ENCODE measurements around the gene NAT8.
"Not testable (repeated sequence)": the region's sequence is repeated elsewhere in the genome, so short reads cannot be mapped to it uniquely, and the experiment has no call there.

The NAT8 gene

GRCh38 chr2:73636977-73637376 is 5.2 kb downstream of the NAT8 start:
- not testable (repeated sequence) for DNase-seq (ENCODE audit: low spot score)

DNA sequence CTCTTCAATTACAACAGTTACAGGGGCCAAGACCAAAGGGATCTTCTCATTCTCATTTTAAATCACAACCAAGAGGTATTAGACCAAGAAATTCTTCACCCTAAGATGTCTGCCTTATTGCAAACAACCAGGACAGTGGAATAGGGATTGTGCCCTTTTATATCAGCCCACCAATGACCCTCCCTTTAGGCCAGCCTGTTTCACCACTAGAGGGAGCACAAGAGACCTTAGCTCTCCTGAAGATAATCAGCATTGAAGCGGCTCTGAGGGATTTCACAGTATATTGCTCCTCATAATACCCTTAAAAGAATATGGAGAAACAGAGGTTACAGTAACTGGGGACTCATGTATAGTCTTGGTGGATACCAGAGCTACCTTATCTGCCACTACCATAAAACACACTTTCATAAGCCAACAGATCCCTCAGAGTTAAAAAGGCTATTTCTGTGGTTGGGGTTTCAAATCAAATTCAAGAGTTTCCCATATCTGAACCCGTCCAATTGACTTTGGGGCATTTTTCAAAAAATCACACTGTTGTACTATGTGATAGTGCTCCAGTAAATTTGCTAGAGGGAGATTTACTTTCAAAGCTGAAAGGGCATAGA is 11.5 kb downstream of the NAT8 start:
- not testable (repeated sequence) for DNase-seq (ENCODE audit: low spot score)

DNA sequence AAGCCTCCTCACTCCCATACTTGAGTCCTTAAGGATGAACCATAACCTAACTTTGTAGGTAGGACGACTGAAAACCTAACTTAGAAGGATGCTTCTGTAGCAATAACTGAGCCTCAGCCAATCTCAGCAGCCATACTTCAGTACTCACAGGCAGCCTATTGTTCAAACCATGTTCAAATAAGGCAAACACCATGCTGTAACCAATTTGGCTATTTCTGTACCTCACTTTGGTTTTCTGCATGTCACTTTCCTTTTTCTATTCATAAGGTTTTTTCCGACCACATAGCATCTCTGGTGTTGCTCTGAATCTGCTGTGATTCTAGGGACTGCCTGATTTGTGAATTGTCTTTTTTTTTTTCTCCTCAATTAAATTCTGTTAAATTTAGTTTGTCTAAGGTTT is 13.7 kb downstream of the NAT8 start:
- not testable (repeated sequence) for DNase-seq (ENCODE audit: low spot score)

- not testable (repeated sequence) for DNase-seq (ENCODE audit: low spot score)
Measured at GRCh38 chr2:73626237-73626636, 16.0 kb downstream of the NAT8 start.

DNA sequence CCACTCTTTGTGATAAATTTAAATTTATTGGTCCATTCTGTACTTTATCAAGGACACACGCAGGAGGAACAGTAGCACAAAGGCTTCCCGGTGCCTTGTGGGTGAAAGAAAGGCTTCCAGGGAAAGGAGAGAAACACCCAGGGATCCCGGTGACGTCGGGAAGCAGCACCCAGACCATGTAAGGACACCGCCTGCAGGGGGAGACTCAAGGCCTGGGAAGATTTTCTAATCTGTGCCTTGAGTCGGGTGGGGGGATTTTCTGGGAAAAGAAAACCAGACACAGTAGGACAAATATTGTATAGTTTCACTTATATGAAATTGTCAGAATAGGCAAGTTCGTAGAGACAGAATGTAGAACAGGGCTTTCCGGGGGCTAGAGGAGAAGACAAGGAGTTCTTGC is 17.6 kb downstream of the NAT8 start:
- DNase-seq (ENCODE audit: low spot score), result not testable (repeated sequence)

DNA sequence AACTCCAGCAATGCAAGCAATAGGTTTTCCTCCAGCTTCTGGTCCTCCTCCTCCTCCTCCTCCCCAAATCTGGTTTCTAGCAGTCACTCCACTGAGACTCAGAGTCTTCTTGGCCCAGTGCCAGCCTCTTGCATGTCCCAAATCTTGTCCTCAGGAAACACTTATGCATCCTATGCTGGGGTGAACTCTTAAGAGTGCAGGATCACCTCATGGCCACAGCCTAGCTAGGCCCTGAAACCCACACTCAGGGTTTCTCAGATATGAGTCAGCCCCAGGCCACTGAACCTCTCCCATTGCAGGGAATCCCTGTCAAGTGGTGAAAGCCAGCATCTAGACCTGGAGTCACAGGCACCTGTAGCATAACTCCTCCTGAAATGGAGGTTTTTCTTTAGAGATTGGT is 18.2 kb downstream of the NAT8 start:
- not testable (repeated sequence) for DNase-seq (ENCODE audit: low spot score)

DNA sequence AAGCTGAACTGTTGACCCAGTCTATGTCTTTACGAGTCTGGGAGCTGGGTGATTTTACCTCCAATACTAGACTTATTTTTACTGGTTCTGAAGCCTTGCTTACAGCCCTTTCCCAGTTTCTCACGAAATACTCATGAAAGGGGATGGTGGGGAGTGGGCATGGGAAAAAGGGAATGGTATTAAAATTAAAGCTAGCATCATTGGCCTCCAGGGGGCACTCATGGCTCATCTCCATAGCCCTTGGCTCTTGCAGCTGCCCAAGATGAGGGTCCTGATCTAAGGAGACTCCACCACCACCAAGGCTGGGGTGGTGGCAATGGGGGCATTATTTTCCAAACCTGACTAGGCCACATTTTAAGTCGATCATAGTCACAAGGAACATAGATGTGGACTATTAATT is 22.3 kb downstream of the NAT8 start:
- not testable (repeated sequence) for DNase-seq (ENCODE audit: low spot score)

DNA sequence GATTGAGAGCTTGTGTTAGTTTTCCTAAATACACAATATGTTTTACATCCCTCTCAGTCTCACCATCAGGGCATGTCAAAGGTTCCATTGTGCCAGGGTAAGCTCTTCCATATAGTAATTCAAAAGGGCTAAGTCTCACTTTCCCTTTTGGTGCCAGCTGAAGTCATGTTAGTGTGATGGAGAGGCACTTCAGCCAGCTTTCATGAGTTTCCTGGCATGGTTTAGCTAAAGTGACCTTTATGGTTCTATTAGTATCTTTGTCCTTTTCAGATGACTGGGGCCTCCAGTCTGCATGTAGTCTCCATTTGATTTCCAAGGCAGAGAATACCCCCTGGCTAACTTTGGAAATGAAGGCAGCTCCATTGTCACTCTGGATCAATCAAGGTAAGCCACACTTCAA is 27.2 kb downstream of the NAT8 start:
- no peak for DNase-seq (ENCODE audit: low spot score)

GRCh38 chr2:73614105-73614504 is 28.1 kb downstream of the NAT8 start:
- DNase-seq (ENCODE audit: low spot score), result no peak

DNA sequence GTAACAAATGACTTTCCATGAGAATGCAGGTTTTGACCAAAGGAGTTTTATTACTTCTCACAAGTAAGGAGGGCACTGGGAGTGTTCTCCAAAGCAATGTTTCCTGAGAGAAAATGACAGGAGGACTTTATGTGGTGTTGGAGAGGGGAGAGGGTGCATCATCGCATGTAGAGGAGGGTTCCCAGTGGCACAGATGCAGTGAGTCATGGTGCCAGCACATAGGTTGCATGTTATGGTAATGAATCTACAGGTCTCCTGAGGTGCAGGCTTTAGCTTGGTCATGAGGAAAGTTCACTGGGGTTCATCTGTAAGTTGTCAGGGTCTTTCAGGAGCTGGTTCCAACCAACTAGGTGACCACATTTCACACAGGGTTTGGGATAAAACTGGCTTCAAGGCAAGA is 30.4 kb downstream of the NAT8 start:
- DNase-seq (ENCODE audit: low spot score), result no peak

DNA sequence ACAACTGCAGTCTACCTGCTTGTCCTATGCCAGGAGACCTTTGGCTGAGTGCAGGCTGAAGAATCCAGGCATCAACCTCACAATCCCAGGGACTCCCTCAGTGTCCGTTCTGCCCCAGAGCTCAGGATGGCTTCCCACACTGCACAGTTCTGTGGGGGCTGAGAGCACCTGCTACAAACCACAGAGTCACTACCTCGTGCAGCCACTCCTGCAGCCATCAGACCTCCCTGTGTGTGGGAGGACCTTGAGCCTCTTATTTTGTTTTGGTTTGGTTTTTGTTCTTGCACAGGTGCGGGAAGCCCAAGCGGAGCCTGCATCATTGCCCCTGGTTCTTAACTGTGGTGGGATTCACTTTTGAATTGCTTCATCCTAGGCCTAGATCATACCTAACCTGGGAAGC is 31.0 kb downstream of the NAT8 start:
- DNase-seq (ENCODE audit: low spot score), result no peak

DNA sequence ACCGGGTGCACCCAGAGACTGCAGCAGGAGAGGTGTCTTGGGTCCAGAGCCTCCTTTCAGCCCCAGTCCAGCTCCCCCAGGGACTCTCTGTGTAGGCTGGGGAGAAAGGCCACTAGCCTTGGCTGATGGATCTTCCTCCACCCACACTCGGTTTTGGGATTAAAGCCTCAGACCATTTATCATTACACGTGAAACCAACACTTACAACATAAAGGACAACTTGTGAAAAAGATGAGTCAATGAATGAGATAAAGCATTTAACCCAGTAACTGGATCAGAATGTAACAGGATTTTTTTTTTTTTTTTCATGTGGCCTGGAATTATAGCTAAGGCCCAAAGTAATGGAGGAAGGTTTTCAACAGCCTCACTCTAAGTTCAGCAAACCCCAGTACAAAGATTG is 32.1 kb downstream of the NAT8 start:
- DNase-seq (ENCODE audit: low spot score), result no peak

DNA sequence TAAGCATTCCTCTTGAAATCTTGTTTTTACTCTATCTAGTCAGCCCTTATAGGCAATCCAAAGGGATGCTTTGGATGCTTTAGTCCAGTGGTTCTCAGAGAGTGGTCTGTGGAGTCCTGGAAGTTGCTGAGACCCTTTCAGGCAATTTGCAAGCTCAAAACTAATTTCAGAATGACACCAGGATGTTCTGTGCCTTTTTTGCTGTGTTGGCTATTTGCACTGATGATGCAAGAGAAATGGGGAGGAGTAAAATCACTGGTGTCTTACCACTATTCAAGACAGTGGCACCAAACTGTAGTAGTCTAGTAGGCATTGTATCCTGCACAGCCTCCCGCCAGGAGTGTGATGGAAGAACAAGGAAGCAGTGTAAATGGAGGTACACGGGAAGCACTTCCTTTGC is 37.6 kb downstream of the NAT8 start:
- DNase-seq (ENCODE audit: low spot score), result not testable (repeated sequence)

- DNase-seq (ENCODE audit: low spot score), result not testable (repeated sequence)
Measured at GRCh38 chr2:73603099-73603588, 39.1 kb downstream of the NAT8 start.

DNA sequence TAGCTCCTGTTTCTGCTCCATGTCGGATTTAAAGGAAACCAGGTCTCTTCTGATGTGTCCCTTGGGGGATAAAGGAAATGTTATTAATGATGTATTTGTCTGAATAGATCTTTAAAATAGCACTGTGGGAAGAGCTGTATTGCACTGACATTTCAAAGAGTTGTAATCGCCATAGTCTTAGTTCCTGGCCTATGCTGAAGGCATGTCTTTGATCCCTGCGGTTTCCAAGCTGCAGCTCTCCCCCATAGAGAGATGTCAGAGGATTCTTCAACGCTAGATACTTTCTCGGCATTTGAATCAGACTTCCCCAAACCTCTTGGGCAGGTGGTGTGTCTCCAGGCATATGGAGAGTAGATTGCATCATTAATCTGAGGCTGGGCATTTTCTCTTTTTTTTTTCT is 40.4 kb downstream of the NAT8 start:
- DNase-seq (ENCODE audit: low spot score), result no peak

DNA sequence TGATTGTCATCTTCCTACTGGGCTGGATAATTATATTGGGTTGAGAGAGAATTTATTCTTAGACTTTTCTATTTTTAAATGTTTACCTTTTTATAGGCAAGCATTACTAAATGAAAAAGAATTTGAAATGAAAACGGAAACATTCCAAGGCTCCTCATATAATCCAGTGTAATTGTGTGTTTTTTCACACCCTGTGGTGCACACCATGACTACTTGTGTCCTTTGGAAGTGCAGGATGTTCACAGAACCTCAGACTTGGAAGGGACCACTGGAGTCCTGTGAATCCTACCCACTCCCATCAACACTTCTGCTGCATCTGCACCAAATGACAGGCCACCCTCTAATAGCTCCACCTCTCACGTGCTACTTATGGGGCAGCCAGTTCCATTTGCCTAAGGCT is 48.0 kb downstream of the NAT8 start:
- no peak for DNase-seq (ENCODE audit: low spot score)

GRCh38 chr2:73593680-73594079 is 48.5 kb downstream of the NAT8 start:
- DNase-seq (ENCODE audit: low spot score), result no peak
